ENCODE measurements around the gene ADAMTS18. TPM values are rescaled to one million over a fixed set of nuclear protein-coding genes. Genes with fewer than 3 reads are reported as not detected.

Gene ADAMTS18
- total and polyA plus RNA-seq, 2 experiments from 2014 or later = 2.7 to 5.5 TPM

GRCh38 chr16:77336637-77337036 lies 98.2 kb downstream of the ADAMTS18 start:
- Histone ChIP-seq H3K9me3 (ENCODE audit: low read depth) (no peaks in the 10 kb centered on the region), H3K4me1 (ENCODE audit: insufficient read depth) (no peaks in the 10 kb centered on the region), H3K27me3 (no peaks in the 10 kb centered on the region), H3K4me3 (no peak overlapping the region), H3K27ac (no peak overlapping the region), H3K36me3 (replicated peaks; ENCODE audit: insufficient read depth, low read depth) (no peaks in the 10 kb centered on the region), H3K9me2 (replicated peaks; ENCODE audit: insufficient read depth) (no peaks in the 10 kb centered on the region), H3K4me2 (no peak overlapping the region), H3K79me2 (no peaks in the 10 kb centered on the region), H4K20me1 (ENCODE audit: insufficient read depth, poor library complexity, severe bottlenecking) (no peaks in the 10 kb centered on the region), H2AFZ (no peak overlapping the region)
- WGBS (ENCODE audit: low lambda C conversion rate, missing lambda C conversion rate) = 62% methylated on average over 2 of the region's 2 CpGs
- DNase-seq (ENCODE audit: low spot score) = no peak
- TF ChIP-seq EZH2 (IDR thresholded peaks at IDR 0.05; ENCODE audit: borderline replicate concordance) (no peak), CTCF (IDR thresholded peaks at IDR 0.05; ENCODE audit: poor library complexity) (no peak), EZH2phosphoT487 (IDR thresholded peaks at IDR 0.05; ENCODE audit: low read depth, severe bottlenecking, unreplicated experiment) (no peak)

- H3K9me2 ChIP-seq (replicated peaks; ENCODE audit: insufficient read depth) = no peaks in the 10 kb centered on the region
- no peak overlapping the region for H2AFZ ChIP-seq
- no peak overlapping the region for H3K4me3 ChIP-seq
- TF ChIP-seq EZH2 (IDR thresholded peaks at IDR 0.05; ENCODE audit: borderline replicate concordance) = no peak
- no peak for TF ChIP-seq EZH2phosphoT487 (IDR thresholded peaks at IDR 0.05; ENCODE audit: low read depth, severe bottlenecking, unreplicated experiment)
- no peak for TF ChIP-seq CTCF (IDR thresholded peaks at IDR 0.05; ENCODE audit: poor library complexity)
- H3K4me1 ChIP-seq (ENCODE audit: insufficient read depth) = no peaks in the 10 kb centered on the region
- WGBS (ENCODE audit: low lambda C conversion rate, missing lambda C conversion rate) = 86% methylated on average over 12 of the region's 12 CpGs
- DNase-seq (ENCODE audit: low spot score) = no peak
- H3K4me2 ChIP-seq = no peak overlapping the region
- H3K79me2 ChIP-seq = no peaks in the 10 kb centered on the region
- H3K9me3 ChIP-seq (ENCODE audit: low read depth) = no peaks in the 10 kb centered on the region
- no peaks in the 10 kb centered on the region for H3K36me3 ChIP-seq (replicated peaks; ENCODE audit: insufficient read depth, low read depth)
- peak overlapping the region; percentile 26 for H3K27ac ChIP-seq
- H4K20me1 ChIP-seq (ENCODE audit: insufficient read depth, poor library complexity, severe bottlenecking) = no peaks in the 10 kb centered on the region
- H3K27me3 ChIP-seq = no peaks in the 10 kb centered on the region
Observed at GRCh38 chr16:77335652-77336234, 99.1 kb downstream of the ADAMTS18 start.

GRCh38 chr16:77332792-77333191 lies 102.0 kb downstream of the ADAMTS18 start:
- Histone ChIP-seq H3K4me3 (no peak overlapping the region), H3K4me1 (ENCODE audit: insufficient read depth) (no peaks in the 10 kb centered on the region), H3K9me3 (ENCODE audit: low read depth) (no peaks in the 10 kb centered on the region), H3K4me2 (peak overlapping the region; percentile 27), H3K79me2 (no peaks in the 10 kb centered on the region), H2AFZ (no peak overlapping the region), H4K20me1 (ENCODE audit: insufficient read depth, poor library complexity, severe bottlenecking) (no peaks in the 10 kb centered on the region), H3K36me3 (replicated peaks; ENCODE audit: insufficient read depth, low read depth) (no peaks in the 10 kb centered on the region), H3K9me2 (replicated peaks; ENCODE audit: insufficient read depth) (no peaks in the 10 kb centered on the region), H3K27me3 (no peaks in the 10 kb centered on the region), H3K27ac (no peak overlapping the region)
- no peak for DNase-seq (ENCODE audit: low spot score)
- 82% methylated on average over 5 of the region's 5 CpGs for WGBS (ENCODE audit: low lambda C conversion rate, missing lambda C conversion rate)
- no peak for TF ChIP-seq EZH2 (IDR thresholded peaks at IDR 0.05; ENCODE audit: borderline replicate concordance)
- no peak for TF ChIP-seq EZH2phosphoT487 (IDR thresholded peaks at IDR 0.05; ENCODE audit: low read depth, severe bottlenecking, unreplicated experiment)
- TF ChIP-seq CTCF (IDR thresholded peaks at IDR 0.05; ENCODE audit: poor library complexity) = no peak

All from hepatocyte (in vitro differentiated cells).